DLD1 (cell line): Measurements from ENCODE around the gene TMEM132E.

Source experiments
- in situ Hi-C: cut with HindIII; loops from 2 replicates; pipeline ENCODE4 v1.10.0; 2017; ENCODE audit warnings: low sequenced_read_pairs

The TMEM132E gene

GRCh38 chr17:34633351-34633750 lies 54.0 kb downstream of the TMEM132E start:
- in situ Hi-C loops, result loop anchor here (10.0 kb wide), 1 partner anchor 59 kb away; the partner anchor contains the start of gene TMEM132E

GRCh38 chr17:34633760-34634159 lies 54.4 kb downstream of the TMEM132E start:
- in situ Hi-C loops, result loop anchor here (10.0 kb wide), 1 partner anchor 59 kb away; the partner anchor contains the start of gene TMEM132E

- in situ Hi-C loops, result loop anchor here (10.0 kb wide), 1 partner anchor 60 kb away; the partner anchor contains the start of gene TMEM132E
These were observed 55.3 kb downstream of the TMEM132E start for GRCh38 chr17:34634551-34635160.

GRCh38 chr17:34635876-34636275 lies 56.5 kb downstream of the TMEM132E start:
- in situ Hi-C loops, result loop anchor here (10.0 kb wide), 1 partner anchor 61 kb away; the partner anchor contains the start of gene TMEM132E

GRCh38 chr17:34637041-34637547 lies 57.7 kb downstream of the TMEM132E start:
- in situ Hi-C loops, result loop anchor here (10.0 kb wide), 1 partner anchor 62 kb away; the partner anchor contains the start of gene TMEM132E

- in situ Hi-C loops, result loop anchor here (10.0 kb wide), 1 partner anchor 63 kb away; the partner anchor contains the start of gene TMEM132E
These were observed 58.5 kb downstream of the TMEM132E start for GRCh38 chr17:34637548-34638525.

GRCh38 chr17:34638526-34639260 lies 59.3 kb downstream of the TMEM132E start:
- in situ Hi-C loops, result loop anchor here (10.0 kb wide), 1 partner anchor 64 kb away; the partner anchor contains the start of gene TMEM132E

- in situ Hi-C loops, result loop anchor here (10.0 kb wide), 1 partner anchor 65 kb away; the partner anchor contains the start of gene TMEM132E
These were observed 60.5 kb downstream of the TMEM132E start for GRCh38 chr17:34639706-34640425.

- in situ Hi-C loops, result no loop called here
These were observed 62.0 kb downstream of the TMEM132E start for GRCh38 chr17:34641368-34641767.

- in situ Hi-C loops, result no loop called here
These were observed 65.7 kb downstream of the TMEM132E start for GRCh38 chr17:34644941-34645550.

- in situ Hi-C loops, result no loop called here
These were observed 66.2 kb downstream of the TMEM132E start for GRCh38 chr17:34645594-34645993.

- in situ Hi-C loops, result no loop called here
These were observed 68.1 kb downstream of the TMEM132E start for GRCh38 chr17:34647511-34647910.

- in situ Hi-C loops, result no loop called here
These were observed 70.8 kb downstream of the TMEM132E start for GRCh38 chr17:34650051-34650750.

GRCh38 chr17:34651402-34651811 lies 72.0 kb downstream of the TMEM132E start:
- in situ Hi-C loops, result no loop called here

- in situ Hi-C loops, result no loop called here
These were observed 72.7 kb downstream of the TMEM132E start for GRCh38 chr17:34652021-34652555.

- in situ Hi-C loops, result no loop called here
These were observed 74.1 kb downstream of the TMEM132E start for GRCh38 chr17:34653511-34653910.

- in situ Hi-C loops, result no loop called here
These were observed 75.0 kb downstream of the TMEM132E start for GRCh38 chr17:34654276-34654880.

- in situ Hi-C loops, result no loop called here
These were observed 75.5 kb downstream of the TMEM132E start for GRCh38 chr17:34654881-34655276.
